Measurements from ENCODE around the gene DOC2A. TPM values are rescaled to one million over a fixed set of nuclear protein-coding genes. Genes with fewer than 3 reads are reported as not detected.

The DOC2A gene
- total RNA-seq, 1 donor from 2014 or later: not detected

DNA sequence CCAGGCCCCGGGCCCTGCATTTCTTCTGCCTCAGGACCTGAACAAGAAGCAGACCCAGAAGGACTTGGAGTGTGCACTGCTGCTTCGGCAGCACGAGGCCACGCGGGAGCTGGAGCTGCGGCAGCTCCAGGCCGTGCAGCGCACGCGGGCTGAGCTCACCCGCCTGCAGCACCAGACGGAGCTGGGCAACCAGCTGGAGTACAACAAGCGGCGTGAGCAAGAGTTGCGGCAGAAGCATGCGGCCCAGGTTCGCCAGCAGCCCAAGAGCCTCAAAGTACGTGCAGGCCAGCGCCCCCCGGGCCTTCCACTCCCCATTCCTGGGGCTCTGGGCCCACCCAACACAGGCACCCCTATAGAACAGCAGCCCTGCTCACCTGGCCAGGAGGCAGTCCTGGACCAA is 24.6 kb downstream of the DOC2A start:
- Histone ChIP-seq H3K36me3 (peaks cover 88 to 100% of the 10 kb centered on the region in 2 donors), H3K27ac (no peak overlapping the region), H3K9me3 (no peaks in the 10 kb centered on the region), H3K27me3 (no peaks in the 10 kb centered on the region), H3K4me1 (no peaks in the 10 kb centered on the region), H3K4me3 (no peak overlapping the region)
- no peak for DNase-seq (ENCODE audit: low spot score in 2 of 2)
- intact Hi-C loops (cut with DNase I): no loop called here
- TF ChIP-seq CTCF (IDR thresholded peaks at IDR 0.05): no peak

DNA sequence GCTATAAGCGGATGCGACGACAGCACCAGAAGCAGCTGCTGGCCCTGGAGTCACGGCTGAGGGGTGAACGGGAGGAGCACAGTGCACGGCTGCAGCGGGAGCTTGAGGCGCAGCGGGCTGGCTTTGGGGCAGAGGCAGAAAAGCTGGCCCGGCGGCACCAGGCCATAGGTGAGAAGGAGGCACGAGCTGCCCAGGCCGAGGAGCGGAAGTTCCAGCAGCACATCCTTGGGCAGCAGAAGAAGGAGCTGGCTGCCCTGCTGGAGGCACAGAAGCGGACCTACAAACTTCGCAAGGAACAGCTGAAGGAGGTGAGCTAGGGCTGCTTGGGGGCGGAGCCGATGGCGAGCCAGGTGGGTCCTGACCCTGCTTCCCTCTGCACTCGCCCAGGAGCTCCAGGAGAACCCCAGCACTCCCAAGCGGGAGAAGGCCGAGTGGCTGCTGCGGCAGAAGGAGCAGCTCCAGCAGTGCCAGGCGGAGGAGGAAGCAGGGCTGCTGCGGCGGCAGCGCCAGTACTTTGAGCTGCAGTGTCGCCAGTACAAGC is 25.5 kb downstream of the DOC2A start:
- H3K36me3 ChIP-seq: peaks cover 86 to 100% of the 10 kb centered on the region in 2 donors
- DNase-seq (ENCODE audit: low spot score in 2 of 2): no peak
- TF ChIP-seq CTCF (IDR thresholded peaks at IDR 0.05): no peak

GRCh38 chr16:29984764-29985147 is 26.1 kb downstream of the DOC2A start:
- peaks cover 89 to 100% of the 10 kb centered on the region in 2 donors for H3K36me3 ChIP-seq
- no peaks in the 10 kb centered on the region for H3K9me3 ChIP-seq
- H3K27me3 ChIP-seq: no peaks in the 10 kb centered on the region
- DNase-seq (ENCODE audit: low spot score in 2 of 2): no peak
- no peak for TF ChIP-seq CTCF (IDR thresholded peaks at IDR 0.05)
- no peak overlapping the region for H3K4me3 ChIP-seq
- intact Hi-C loops (cut with DNase I): no loop called here
- H3K4me1 ChIP-seq: no peaks in the 10 kb centered on the region
- H3K27ac ChIP-seq: no peak overlapping the region

More for the DNA sequence above, 25.5 kb downstream of the DOC2A start:
- intact Hi-C loops (cut with DNase I): no loop called here
- Histone ChIP-seq H3K9me3 (no peaks in the 10 kb centered on the region), H3K27ac (no peak overlapping the region), H3K4me3 (no peak overlapping the region), H3K27me3 (no peaks in the 10 kb centered on the region), H3K4me1 (no peaks in the 10 kb centered on the region)

DNA sequence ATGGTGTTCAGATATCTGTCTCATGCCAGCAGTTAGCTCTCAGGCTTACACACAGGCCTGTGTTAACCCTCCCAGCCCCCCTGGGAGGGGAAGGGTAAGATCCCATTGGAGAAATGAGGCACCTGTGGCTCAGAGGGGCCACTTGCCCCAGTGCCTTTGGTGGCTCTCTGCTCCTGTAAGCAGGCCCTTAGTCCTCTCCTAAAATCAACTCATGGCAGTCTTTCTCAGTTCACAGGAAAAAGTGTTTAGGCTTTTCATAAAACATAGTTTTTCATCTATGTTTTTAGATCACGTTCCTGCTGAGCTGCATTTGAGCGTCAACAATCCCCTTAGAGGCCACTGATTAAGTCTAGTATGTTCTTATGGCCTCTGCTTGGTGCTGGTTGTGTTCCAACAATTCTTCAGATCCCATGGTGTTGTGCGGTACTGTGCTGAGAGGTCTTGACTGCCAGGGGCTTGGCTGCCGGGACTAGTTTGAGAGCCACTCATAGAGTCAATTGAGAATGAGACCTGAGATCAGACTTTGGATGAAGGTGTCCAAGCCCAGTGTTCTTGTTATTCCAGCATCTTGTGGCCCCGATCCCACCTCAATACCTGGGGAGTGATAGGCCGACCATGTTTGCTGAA is 26.6 kb downstream of the DOC2A start:
- no peak for DNase-seq (ENCODE audit: low spot score in 2 of 2)
- H3K9me3 ChIP-seq: no peaks in the 10 kb centered on the region
- no peaks in the 10 kb centered on the region for H3K4me1 ChIP-seq
- H3K36me3 ChIP-seq: peaks cover 90 to 100% of the 10 kb centered on the region in 2 donors
- no peaks in the 10 kb centered on the region for H3K27me3 ChIP-seq
- TF ChIP-seq CTCF (IDR thresholded peaks at IDR 0.05): no peak
- no peak overlapping the region for H3K27ac ChIP-seq
- intact Hi-C loops (cut with DNase I): no loop called here
- H3K4me3 ChIP-seq: no peak overlapping the region

- Histone ChIP-seq H3K4me1 (no peaks in the 10 kb centered on the region), H3K36me3 (peaks cover 91 to 100% of the 10 kb centered on the region in 2 donors), H3K27me3 (no peaks in the 10 kb centered on the region), H3K27ac (no peak overlapping the region), H3K4me3 (no peak overlapping the region), H3K9me3 (no peaks in the 10 kb centered on the region)
- intact Hi-C loops (cut with DNase I): no loop called here
- DNase-seq (ENCODE audit: low spot score in 2 of 2): no peak
- TF ChIP-seq CTCF (IDR thresholded peaks at IDR 0.05): no peak
Measured at GRCh38 chr16:29983420-29984136, 27.2 kb downstream of the DOC2A start.

All from ascending aorta (tissue), 2 donors.